GM23338 (cell line): Measurements from ENCODE around the gene TBC1D19.

Experiments
- CREB1 ChIP-seq: fragments of 250-450 bp; sonication (Bioruptor Pico); IDR thresholded peaks from 2 replicates; pipeline ENCODE4 v1.5.0; 2020; ENCODE audit warnings: low read depth, mild to moderate bottlenecking, moderate library complexity
- EZH2 ChIP-seq: fragments of 200-600 bp; sonication (generic); IDR thresholded peaks from one replicate; pipeline ENCODE4 v1.8.0; 2017; ENCODE audit warnings: antibody characterized with exemption, mild to moderate bottlenecking, low read depth; ENCODE audit not compliant: unreplicated experiment
- EZH2phosphoT487 ChIP-seq: fragments of 200-600 bp; sonication (generic); IDR thresholded peaks from one replicate; pipeline ENCODE4 v1.8.1; 2018; ENCODE audit warnings: antibody characterized with exemption; ENCODE audit not compliant: unreplicated experiment
- JUNB ChIP-seq: IDR thresholded peaks from one replicate; pipeline ENCODE4 v1.6.1; 2016; ENCODE audit warnings: antibody characterized with exemption; ENCODE audit not compliant: unreplicated experiment
- NANOG ChIP-seq: IDR thresholded peaks from 2 replicates; pipeline ENCODE4 v1.6.1; 2016; ENCODE audit warnings: antibody characterized with exemption, borderline replicate concordance
- POLR2AphosphoS5 ChIP-seq: IDR thresholded peaks from 2 replicates; pipeline ENCODE4 v1.6.1; 2016; ENCODE audit warnings: antibody characterized with exemption, low read depth
- TF ChIP-seq, protein P1 (sequence below), 2 experiments: fragments of 200-600 bp in 1 of 2; sonication (generic) in 1 of 2; conservative IDR thresholded peaks; 2 replicates each; pipeline versions ENCODE4 v1.5.1 to v1.6.1; 2016 to 2017; ENCODE audit warnings: antibody characterized with exemption in 2 of 2, low read depth in 2 of 2, mild to moderate bottlenecking in 2 of 2, moderate library complexity in 1 of 2
- TF ChIP-seq, protein P2 (sequence below): IDR thresholded peaks from one replicate; pipeline ENCODE4 v1.6.1; 2018; ENCODE audit warnings: antibody characterized with exemption; ENCODE audit not compliant: unreplicated experiment
- TF ChIP-seq, protein P3 (sequence below): IDR thresholded peaks from 2 replicates; pipeline ENCODE4 v1.6.1; 2016; ENCODE audit warnings: antibody characterized with exemption
- TF ChIP-seq, protein P4 (sequence below): fragments of 250-450 bp; sonication (Bioruptor Pico); IDR thresholded peaks from 2 replicates; pipeline ENCODE4 v1.5.0; 2020; ENCODE audit warnings: mild to moderate bottlenecking, moderate library complexity

DNA sequence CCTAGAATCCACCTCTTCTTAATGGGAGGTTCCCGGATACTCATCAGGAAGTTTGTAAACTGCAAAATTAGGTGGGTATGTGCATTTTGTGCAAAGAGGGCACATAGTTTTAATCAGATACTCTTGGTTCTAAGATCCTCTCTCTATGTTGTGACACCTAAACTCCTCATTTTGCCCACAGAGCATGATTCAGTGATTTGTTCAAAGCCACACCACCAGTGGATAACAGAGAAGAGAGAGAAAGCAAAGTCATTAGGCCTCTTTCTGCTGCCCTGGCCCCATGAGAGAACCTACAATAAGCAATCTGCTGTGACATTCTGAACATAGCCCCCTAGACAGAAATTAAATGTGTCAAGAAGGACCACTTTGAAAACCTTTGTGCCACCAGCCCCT is 204.5 kb downstream of the TBC1D19 start:
- TF ChIP-seq, protein P1, sequence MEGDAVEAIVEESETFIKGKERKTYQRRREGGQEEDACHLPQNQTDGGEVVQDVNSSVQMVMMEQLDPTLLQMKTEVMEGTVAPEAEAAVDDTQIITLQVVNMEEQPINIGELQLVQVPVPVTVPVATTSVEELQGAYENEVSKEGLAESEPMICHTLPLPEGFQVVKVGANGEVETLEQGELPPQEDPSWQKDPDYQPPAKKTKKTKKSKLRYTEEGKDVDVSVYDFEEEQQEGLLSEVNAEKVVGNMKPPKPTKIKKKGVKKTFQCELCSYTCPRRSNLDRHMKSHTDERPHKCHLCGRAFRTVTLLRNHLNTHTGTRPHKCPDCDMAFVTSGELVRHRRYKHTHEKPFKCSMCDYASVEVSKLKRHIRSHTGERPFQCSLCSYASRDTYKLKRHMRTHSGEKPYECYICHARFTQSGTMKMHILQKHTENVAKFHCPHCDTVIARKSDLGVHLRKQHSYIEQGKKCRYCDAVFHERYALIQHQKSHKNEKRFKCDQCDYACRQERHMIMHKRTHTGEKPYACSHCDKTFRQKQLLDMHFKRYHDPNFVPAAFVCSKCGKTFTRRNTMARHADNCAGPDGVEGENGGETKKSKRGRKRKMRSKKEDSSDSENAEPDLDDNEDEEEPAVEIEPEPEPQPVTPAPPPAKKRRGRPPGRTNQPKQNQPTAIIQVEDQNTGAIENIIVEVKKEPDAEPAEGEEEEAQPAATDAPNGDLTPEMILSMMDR (conservative IDR thresholded peaks at IDR 0.05; ENCODE audit: low read depth in 2 of 2), result no peak
- no peak for TF ChIP-seq EZH2
- TF ChIP-seq, protein P2, sequence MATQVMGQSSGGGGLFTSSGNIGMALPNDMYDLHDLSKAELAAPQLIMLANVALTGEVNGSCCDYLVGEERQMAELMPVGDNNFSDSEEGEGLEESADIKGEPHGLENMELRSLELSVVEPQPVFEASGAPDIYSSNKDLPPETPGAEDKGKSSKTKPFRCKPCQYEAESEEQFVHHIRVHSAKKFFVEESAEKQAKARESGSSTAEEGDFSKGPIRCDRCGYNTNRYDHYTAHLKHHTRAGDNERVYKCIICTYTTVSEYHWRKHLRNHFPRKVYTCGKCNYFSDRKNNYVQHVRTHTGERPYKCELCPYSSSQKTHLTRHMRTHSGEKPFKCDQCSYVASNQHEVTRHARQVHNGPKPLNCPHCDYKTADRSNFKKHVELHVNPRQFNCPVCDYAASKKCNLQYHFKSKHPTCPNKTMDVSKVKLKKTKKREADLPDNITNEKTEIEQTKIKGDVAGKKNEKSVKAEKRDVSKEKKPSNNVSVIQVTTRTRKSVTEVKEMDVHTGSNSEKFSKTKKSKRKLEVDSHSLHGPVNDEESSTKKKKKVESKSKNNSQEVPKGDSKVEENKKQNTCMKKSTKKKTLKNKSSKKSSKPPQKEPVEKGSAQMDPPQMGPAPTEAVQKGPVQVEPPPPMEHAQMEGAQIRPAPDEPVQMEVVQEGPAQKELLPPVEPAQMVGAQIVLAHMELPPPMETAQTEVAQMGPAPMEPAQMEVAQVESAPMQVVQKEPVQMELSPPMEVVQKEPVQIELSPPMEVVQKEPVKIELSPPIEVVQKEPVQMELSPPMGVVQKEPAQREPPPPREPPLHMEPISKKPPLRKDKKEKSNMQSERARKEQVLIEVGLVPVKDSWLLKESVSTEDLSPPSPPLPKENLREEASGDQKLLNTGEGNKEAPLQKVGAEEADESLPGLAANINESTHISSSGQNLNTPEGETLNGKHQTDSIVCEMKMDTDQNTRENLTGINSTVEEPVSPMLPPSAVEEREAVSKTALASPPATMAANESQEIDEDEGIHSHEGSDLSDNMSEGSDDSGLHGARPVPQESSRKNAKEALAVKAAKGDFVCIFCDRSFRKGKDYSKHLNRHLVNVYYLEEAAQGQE, result no peak
- no peak for TF ChIP-seq EZH2phosphoT487
- no peak for TF ChIP-seq POLR2AphosphoS5
- no peak for TF ChIP-seq CREB1 (CRISPR knock-in tag)
- TF ChIP-seq, protein P3, sequence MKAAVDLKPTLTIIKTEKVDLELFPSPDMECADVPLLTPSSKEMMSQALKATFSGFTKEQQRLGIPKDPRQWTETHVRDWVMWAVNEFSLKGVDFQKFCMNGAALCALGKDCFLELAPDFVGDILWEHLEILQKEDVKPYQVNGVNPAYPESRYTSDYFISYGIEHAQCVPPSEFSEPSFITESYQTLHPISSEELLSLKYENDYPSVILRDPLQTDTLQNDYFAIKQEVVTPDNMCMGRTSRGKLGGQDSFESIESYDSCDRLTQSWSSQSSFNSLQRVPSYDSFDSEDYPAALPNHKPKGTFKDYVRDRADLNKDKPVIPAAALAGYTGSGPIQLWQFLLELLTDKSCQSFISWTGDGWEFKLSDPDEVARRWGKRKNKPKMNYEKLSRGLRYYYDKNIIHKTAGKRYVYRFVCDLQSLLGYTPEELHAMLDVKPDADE, result no peak
- no peak for TF ChIP-seq JUNB
- TF ChIP-seq NANOG, result no peak
- TF ChIP-seq, protein P4, sequence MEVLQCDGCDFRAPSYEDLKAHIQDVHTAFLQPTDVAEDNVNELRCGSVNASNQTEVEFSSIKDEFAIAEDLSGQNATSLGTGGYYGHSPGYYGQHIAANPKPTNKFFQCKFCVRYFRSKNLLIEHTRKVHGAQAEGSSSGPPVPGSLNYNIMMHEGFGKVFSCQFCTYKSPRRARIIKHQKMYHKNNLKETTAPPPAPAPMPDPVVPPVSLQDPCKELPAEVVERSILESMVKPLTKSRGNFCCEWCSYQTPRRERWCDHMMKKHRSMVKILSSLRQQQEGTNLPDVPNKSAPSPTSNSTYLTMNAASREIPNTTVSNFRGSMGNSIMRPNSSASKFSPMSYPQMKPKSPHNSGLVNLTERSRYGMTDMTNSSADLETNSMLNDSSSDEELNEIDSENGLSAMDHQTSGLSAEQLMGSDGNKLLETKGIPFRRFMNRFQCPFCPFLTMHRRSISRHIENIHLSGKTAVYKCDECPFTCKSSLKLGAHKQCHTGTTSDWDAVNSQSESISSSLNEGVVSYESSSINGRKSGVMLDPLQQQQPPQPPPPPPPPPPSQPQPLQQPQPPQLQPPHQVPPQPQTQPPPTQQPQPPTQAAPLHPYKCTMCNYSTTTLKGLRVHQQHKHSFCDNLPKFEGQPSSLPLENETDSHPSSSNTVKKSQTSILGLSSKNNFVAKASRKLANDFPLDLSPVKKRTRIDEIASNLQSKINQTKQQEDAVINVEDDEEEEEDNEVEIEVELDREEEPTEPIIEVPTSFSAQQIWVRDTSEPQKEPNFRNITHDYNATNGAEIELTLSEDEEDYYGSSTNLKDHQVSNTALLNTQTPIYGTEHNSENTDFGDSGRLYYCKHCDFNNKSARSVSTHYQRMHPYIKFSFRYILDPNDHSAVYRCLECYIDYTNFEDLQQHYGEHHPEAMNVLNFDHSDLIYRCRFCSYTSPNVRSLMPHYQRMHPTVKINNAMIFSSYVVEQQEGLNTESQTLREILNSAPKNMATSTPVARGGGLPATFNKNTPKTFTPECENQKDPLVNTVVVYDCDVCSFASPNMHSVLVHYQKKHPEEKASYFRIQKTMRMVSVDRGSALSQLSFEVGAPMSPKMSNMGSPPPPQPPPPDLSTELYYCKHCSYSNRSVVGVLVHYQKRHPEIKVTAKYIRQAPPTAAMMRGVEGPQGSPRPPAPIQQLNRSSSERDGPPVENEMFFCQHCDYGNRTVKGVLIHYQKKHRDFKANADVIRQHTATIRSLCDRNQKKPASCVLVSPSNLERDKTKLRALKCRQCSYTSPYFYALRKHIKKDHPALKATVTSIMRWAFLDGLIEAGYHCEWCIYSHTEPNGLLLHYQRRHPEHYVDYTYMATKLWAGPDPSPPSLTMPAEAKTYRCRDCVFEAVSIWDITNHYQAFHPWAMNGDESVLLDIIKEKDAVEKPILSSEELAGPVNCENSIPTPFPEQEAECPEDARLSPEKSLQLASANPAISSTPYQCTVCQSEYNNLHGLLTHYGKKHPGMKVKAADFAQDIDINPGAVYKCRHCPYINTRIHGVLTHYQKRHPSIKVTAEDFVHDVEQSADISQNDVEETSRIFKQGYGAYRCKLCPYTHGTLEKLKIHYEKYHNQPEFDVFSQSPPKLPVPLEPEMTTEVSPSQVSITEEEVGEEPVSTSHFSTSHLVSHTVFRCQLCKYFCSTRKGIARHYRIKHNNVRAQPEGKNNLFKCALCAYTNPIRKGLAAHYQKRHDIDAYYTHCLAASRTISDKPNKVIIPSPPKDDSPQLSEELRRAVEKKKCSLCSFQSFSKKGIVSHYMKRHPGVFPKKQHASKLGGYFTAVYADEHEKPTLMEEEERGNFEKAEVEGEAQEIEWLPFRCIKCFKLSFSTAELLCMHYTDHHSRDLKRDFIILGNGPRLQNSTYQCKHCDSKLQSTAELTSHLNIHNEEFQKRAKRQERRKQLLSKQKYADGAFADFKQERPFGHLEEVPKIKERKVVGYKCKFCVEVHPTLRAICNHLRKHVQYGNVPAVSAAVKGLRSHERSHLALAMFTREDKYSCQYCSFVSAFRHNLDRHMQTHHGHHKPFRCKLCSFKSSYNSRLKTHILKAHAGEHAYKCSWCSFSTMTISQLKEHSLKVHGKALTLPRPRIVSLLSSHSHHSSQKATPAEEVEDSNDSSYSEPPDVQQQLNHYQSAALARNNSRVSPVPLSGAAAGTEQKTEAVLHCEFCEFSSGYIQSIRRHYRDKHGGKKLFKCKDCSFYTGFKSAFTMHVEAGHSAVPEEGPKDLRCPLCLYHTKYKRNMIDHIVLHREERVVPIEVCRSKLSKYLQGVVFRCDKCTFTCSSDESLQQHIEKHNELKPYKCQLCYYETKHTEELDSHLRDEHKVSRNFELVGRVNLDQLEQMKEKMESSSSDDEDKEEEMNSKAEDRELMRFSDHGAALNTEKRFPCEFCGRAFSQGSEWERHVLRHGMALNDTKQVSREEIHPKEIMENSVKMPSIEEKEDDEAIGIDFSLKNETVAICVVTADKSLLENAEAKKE, result no peak
